ENCODE results near the gene SLC8A3.

Gene SLC8A3

DNA sequence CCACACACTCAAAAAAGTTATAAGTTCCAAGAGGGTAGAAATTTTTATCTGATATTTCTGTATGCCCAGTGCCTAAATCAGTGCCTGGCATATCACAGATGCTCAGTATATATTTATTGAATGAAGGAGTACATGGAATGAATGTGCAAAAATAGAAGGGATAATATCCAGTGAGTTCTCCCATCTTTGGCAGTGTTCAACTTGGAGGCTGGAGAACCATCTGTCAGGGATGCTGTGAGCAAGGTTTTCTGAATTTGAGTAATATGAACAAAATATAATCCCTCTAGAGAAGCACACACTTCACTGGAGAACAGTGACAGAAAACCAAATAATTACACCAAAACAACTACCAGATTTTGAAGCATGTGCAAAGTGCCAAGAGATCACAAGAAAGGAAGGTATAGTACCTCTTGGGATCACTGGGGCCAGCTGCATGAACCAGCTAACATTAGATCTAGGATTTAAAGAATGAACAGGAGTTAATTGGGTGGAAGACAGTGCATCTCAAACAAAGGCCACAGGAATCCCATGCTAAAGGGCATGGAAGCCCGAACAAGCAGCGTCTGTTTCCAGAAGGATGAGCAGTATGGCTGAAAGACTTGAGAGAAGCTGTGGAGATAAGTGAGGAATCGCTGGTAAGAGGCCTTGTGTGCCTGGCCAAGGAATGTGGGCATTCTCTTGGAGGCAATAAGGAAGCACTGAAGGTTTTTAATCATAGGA, 11.5 kb downstream of the SLC8A3 start:
- DNase-seq: no peak

DNA sequence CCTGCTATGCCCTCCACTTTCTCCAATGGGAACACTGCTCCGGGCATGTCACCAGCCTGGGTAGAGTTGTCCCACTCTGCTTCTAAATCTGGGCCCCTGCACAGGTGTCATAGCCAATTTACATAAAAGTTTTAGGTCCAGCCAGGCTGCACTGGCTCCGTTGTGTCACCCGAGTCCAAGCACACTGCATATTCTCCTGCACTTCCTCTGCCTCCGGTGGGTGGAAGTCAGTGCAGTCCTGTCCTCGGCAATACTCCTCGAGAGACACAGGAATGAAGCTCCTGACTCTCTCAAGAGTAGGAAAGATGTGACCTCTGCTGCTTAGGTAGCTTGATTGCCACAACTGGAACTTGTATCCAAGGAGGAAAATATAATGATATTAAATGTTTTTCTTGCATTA, 15.2 kb downstream of the SLC8A3 start:
- DNase-seq: no peak

DNA sequence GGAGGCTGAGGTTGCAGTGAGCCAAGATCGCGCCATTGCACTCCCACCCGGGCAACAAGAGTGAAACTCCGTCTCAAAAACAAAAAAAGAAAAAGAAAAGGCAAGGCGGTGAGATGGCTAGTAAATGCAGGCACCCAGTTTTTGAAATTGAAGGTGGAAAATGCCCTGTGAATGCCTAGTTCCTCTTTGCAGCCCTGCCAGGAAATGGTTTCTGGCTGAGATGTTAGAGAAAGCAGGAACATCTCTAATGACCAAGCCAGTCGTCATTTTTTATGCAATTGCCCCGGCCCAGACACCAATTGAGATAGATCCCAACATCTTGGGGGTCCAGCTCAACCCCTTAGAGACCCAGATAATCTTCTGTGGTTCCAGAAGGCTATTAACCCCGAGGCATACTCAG, 17.0 kb downstream of the SLC8A3 start:
- DNase-seq: no peak

DNA sequence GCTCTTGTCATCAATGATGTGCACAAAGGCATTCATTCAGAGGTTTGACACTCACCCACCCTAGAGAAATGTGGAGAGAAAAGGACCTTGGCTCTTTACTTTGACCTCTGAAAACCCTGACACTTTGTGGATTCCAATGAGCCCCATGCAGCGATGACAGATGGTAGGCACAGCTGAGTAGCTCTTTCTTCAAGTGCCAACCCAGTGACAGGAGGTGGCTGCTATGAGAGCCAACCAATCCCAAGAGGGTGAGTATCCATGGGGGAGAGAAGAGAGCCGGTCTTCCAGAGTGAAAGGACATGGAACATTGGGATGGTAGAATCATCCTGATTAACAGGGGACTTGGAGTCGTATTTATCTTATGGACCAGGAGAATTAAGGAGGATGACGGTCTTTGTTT, 17.8 kb downstream of the SLC8A3 start:
- no peak for DNase-seq

DNA sequence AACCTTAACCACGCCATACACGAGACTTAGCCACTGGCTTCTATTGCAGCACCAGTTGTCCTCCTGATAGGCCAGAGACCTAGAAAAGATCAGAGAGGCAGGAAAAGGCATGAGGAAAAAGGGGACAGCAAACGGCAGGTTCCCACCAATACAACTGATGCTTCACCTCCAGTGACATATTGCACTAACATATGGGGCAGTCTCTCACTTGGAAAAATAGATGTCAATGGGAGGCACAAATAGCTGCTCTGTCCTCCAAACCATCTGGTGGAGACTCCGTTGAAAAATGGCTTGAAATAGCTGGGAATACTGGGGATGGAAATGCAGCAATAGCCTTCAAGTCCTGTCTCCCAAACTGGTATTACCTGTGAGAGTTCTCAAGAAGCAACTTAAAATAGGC, 20.3 kb downstream of the SLC8A3 start:
- no peak for DNase-seq

DNA sequence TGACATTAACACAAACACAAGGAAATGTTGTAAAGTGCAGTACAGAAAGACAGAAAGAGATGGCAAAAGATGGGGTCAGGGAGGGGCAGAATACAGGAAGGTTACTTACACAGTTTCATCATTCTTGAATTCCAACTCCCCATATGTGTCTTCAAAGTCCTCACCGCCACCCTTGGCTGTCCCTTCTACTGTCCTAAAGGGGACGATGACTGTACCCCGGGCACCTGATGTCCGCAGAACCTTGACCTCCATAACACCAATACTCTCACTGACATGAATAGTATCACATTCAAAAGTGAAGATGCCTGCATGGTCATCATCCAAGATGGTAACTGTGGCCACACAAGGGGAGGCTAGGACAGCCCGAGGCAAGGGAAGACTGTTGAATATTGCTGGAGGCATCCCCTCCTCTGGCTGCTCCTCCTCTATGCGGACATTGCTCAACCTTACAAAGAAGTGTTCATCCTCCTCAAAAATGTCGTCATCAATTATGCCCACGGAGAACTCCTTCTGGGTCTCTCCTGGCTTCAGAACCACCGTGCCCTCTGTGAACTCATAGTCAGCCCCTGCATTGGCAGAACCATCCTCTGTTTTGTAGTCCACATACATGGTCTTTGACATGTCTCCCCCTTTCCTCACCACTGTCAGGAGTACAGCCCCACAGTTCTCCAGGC, 22.1 kb downstream of the SLC8A3 start:
- no peak for DNase-seq

DNA sequence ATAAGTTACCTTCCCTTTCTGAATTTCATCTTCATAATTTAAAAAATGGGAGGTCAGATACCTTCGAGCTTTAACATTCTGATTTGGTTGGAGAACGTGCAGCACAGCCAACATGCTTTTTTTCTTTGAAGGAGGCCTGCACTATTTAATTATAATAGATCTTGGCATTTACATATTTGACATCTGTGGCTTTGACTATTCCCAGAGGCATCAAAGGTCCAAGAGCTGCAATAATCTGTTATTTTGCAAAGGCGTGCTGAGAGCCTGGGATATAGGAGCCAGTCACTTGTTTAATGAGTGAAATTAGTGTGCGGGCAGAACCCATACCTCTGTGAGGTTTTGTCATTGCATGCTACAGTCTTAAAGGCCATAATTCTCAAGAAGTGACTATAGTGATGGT, 26.4 kb downstream of the SLC8A3 start:
- no peak for DNase-seq

DNA sequence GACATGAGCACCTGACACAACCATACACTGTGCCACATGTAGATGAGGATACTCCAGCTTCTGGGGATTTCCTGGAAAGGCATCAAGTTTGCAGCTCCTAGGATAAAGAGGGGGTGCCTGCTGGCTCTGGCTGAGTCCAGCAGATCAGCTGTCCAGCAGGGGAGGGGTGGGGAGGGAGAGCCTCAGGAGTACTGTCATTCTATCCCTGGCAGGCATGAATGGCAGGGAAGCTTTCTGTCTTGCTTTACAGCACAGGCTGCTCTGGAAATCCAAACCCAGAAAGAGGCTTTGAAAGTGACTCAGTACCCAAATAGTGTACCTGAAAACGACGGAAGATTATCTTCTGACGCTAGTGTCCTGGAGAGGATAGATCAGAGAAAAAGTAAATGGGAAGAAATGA, 32.2 kb downstream of the SLC8A3 start:
- no peak for DNase-seq

DNA sequence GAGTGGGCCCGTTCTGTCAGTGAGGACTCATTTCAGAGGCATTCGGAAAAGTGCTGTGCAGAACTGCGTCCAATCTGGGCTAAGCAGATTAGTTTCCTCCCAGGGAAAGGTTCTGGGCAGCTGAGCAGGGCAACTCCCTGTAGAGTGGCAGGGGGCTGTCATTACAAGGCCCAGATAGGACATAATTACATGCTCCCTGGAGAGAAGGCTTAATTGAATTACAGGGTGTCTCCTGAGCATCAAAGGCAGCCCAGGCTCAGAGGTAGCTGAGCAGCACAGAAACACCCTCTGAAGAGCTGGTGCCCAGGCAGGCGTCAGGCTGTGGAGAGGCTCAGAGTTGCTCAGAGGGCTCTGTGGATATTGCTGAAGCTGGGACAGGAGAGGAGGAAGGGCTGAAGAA, 36.0 kb downstream of the SLC8A3 start:
- DNase-seq: no peak

DNA sequence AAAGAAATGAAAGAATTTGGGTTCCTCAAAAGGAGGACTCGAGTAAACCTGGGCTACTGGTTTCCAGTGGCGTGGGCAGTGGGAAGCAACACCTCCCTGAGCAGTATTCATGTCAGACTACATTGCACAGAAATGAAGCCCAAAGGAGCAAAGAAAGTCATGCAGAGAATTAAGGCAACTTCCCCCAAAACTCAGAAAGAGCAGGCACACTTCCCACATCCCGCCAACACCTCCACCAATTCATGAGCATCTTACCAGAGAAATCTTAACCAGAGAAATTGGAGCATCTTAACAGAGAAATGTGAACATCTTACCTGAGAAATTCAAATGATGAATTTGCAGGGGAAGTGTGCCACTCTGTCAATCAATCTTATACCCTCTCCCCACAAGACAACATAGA, 36.7 kb downstream of the SLC8A3 start:
- no peak for DNase-seq

DNA sequence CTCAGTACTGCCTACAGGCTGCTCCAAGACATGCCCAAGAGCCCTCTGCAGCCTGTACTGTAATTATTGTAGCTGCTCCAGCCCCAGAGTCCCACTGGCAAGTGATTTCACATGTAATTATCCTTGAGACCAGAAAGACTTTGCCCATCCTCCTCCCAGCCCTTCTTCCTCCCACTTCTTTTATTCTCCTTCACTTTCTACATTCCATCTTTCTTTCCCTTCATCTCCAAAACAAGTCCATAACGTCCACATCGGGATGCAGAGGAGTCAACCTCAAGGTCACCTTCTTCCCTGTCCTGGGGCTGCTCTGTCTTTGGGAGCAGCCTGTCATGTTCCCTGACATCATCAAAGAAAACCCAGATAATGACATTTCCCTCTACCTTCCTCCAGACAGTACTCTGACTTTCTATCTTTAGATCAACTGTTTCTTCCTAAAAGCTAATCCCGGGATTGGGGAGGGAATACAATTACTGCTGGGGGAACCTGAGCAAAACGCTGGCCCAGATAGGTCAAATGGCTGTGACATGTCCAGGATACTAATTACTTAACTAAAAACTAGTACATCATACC, 39.1 kb downstream of the SLC8A3 start:
- no peak for DNase-seq

DNA sequence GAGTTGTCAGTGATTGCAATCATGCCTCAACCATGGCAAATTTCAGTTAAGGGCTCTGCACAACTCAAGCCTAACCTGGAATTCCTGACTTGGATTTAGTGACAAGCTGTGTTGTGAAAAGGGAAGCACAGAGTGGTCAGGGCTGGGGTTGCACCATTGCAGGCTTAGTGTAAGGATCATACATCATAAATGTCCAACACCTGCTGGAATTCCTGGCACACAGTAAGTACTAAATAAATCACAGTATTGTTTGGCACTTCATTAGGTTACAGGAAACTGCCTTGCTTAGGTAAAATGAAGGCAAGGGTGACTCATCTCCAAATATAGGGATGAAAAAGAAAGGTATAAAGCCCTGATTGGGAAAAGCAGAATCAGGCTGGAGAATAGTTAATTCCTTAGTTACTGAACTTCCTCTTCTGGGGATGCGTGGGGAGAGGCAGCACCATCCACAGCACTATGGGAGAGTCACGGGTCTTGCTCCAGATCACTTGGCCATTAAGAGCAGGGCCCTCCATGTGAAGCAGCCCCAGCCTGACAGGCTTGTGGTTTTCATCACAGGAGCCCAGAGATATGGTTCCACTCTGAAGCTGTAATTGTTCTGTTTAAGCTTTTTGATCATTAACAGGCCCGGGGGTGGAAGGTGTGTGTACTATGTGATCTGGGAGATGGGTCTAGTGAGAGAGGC, 39.7 kb downstream of the SLC8A3 start:
- no peak for DNase-seq

DNA sequence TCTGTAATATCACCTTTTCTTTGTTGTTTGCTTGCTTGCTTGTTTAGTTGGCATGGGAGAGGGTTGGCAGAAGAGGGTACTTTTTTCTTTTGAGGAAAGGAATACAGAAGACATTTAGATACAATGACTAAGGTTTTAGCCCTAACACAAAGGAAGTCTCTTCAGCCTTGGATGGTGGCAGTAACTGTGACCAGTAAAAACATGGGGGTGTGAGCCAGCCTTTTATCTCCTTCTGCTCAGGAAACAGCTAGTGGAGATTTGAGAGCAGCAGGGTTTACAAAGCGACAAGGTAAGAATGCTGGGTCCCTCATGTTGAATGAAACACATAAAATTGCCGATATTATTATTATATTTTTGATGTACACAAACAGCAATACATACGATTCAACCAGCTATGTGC, 40.4 kb downstream of the SLC8A3 start:
- no peak for DNase-seq

DNA sequence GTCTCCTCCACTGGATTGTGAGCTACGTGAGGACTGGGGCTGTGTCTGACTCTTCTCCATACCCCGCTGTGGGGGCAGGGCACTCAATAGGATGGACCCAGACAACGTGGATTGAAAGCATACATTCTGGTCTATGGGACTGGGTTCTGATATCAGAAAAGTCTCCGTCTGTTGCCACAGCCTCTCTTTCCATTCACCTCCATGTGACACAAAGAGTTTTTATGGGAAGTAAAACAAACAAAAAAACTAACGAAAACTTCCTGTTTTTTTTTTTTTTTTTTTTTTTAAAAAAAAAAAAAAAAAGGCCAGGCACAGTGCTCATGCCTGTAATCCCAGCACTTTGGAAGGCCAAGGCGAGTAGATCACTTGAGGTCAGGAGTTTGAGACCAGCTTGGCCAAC, 44.7 kb downstream of the SLC8A3 start:
- no peak for DNase-seq

DNA sequence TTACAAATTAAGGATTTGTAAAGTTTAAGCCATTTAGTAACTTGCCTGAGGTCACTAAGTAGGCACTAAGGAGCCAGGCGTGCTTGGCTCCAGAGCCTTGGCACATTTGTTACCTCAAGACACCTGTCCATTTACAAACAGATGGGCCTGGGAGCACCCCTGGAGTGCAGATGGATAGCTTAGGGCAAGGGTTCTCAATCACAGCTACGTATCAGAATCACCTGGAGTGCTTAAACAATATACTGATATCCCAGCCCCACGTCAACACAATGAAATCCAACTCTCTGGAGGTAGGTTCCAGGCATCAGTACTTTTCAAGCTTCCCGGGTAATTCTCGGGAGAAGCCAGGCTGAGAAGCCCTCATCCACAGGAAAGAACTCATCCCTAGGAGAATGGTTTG, 45.4 kb downstream of the SLC8A3 start:
- no peak for DNase-seq

DNA sequence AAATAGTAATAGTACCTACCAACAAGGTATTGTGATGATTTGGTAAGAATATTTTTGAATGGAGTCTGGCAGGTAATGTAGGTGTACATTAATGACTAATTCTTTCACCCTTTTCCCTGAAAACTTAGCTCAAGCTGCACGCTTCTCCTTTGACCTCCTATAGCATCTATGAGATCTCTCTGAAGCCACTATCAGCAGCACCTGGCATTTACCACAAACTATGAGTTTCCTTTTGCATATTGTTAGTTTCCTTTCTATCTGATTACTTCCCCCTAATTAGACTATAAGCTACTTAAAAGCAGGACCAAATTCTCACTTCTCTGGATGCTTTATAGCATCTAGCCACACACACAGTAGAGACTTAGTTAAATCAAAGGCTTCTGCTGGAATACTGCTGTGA, 48.1 kb downstream of the SLC8A3 start:
- DNase-seq: no peak

DNA sequence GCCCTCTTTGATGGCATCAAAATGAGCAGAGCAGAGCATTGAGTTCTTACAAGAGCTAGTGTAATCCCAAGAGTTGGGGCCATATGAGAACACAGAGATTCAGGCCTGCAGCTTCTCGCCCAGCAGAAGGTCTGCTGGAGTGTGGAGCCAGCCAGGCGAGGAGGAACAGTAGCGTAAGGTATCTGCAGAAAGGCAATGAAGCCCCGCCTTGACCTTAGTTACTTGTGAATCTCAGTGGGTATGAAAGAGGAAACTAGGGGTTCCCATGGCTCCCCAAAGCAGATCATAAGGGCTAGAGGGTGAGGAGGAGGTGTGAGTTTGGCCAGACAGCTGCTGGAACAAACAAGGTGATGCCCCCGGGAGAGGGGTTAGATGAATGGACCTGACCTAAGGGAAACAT, 49.4 kb downstream of the SLC8A3 start:
- no peak for DNase-seq

DNA sequence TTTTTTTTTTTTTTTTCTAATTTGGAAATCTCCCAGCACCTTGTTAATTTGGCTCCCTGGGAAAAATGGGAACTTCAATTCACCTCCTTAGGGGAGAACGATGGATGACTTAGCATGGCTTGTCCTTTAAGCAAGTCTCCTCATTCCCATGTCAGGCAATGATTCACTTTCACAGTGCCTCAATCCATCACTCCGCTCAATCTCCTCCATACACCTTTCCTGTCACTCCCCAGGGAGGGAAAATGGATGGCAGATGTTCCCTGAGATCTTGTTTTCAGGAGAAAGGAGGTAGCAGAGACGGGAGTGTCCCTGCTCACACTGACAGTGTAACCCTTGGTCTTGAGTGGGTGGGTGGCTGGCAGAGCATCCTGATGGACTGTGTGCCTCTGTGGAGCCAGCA, 51.0 kb downstream of the SLC8A3 start:
- DNase-seq: no peak

DNA sequence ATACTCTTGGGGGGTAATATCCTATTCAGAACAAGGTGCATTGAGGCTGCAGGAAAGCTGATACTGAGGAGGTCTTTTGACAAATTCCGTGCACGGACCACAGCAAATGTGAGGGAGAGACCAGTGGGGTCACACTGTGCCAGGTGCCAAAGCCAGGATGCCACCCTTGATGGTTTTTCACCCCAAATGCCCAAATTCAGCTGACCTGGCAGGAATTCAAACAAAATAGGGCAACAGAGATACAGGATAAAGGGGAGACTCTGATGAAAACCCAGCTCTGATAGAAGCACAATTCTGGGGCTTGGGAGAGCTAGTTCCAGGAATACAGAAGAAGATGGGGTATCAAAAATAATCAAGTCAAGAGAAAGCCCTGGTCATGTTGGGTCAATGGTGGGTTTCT, 55.3 kb downstream of the SLC8A3 start:
- DNase-seq: no peak

DNA sequence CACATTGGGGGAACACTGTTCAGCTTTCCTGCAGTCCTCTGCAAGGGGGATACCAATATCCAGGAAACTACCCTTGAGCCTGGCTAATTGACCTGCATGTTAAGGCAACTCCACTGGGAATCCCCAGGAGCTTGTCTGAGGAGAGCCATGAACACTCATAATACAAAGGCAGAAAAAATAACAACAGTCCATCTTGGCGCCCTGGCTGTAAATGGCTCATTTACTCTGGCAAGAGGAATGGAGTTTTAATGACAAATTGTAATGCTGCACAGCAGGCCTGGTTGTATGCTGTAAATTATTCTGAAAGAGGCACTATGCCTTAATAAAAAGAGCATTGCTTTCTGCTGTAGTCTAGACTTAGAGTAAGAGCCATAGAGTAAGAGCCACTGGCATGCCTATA, 58.3 kb downstream of the SLC8A3 start:
- DNase-seq: no peak

DNA sequence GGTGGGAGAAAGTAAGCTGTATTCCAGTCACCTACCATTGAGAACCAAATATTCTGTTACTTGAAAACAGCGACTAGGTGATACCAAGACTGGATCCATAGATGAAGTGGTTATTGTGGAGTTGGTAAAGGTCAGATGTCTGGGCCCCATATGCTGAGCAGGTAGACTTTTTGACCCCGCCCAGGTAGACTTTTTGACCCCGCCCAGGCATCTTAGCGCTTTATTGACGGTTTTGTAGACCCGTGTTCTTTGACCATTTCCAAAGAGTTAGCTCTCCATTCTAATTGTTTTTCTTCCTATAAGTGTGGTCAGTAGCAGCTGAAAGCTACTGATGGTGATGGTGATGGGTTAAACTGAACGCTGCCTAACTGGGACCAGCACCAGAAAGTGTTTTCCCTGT, 61.6 kb downstream of the SLC8A3 start:
- no peak for DNase-seq

DNA sequence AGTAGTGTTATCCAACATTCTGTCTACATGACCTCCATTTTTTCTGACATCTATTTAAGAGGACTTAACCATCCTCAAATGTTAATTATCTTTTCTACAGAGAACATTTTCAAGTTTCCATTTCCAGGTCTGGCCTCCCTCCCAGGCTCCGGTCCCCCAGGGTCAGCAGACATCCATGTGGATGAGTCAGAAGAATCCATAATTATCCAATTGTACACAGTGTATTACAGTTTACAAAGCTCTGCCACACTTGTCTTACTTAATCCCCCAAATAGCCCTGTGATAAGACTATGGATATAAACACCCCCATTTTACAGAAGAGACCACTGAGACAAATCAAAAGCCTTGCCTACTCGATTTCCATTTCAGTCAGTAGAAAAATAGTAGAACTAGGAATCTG, 65.0 kb downstream of the SLC8A3 start:
- no peak for DNase-seq

DNA sequence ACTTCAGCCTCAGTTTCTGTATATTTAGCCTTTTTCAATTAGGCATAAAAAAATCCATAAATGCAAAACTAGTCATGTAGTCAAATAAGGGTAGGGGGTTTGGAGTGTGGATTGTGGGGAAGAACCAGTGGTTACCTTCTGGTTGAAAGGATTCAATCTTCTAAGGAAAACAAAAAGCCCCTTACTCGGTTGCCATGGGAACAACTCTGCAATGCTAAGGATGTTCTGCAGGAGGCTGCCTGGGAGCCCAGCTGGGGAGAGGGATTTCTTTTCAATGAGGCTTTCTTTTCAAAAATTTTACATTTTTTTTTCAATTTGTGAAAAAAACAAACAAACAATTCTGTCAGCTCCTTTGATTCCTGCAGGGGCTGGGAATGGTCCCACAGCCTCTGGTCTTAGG, 67.2 kb downstream of the SLC8A3 start:
- no peak for DNase-seq

DNA sequence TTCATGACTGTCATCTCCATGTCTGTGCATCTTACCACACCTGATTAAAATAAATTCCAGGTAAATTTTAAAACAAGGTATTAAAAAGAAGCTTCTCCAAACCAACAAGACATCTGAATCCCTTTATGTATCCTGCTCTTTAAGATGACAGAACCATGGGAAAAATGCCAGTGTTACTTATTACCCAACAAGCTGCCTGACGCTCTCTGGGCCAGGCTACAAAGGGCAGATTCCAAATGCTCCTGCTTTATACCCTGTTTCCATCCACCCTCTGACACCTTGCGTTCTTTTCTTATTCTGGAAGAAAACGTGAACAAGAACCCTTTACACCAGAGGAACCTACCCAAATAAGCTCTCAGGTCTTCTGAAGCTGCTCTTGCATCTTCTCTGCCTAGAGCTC, 70.7 kb downstream of the SLC8A3 start:
- no peak for DNase-seq

All from central memory CD4-positive, alpha-beta T cell (primary cell).